TTC549 (cell line): ENCODE data around the gene RANBP3.

Experiments
- FAIRE-seq: peaks from 2 replicates; lab custom pipeline; 2012; peaks lifted over from hg19 to GRCh38; lab: Jason Lieb, UNC

Gene RANBP3

GRCh38 chr19:5925830-5926427 lies 52.0 kb downstream of the RANBP3 start:
- no peak for FAIRE-seq

GRCh38 chr19:5923356-5923755 lies 54.6 kb downstream of the RANBP3 start:
- no peak for FAIRE-seq

GRCh38 chr19:5922161-5922545 lies 55.8 kb downstream of the RANBP3 start:
- no peak for FAIRE-seq

- FAIRE-seq = no peak
These were observed 56.3 kb downstream of the RANBP3 start for GRCh38 chr19:5921516-5922160.

- FAIRE-seq = no peak
These were observed 59.4 kb downstream of the RANBP3 start for GRCh38 chr19:5918463-5919079.

- FAIRE-seq = no peak
These were observed 60.4 kb downstream of the RANBP3 start for GRCh38 chr19:5917431-5918107.

- no peak for FAIRE-seq
These were observed 61.7 kb downstream of the RANBP3 start for GRCh38 chr19:5916181-5916708.

GRCh38 chr19:5915782-5916165 lies 62.2 kb downstream of the RANBP3 start:
- no peak for FAIRE-seq

GRCh38 chr19:5914946-5915781 lies 62.8 kb downstream of the RANBP3 start:
- FAIRE-seq = no peak

- FAIRE-seq = no peak
These were observed 63.6 kb downstream of the RANBP3 start for GRCh38 chr19:5914358-5914774.

GRCh38 chr19:5913739-5914357 lies 64.1 kb downstream of the RANBP3 start, which contains the start of gene CAPS:
Gene CAPS, plus strand, starts transcription at chr19:5914254. Its CDS starts 153 bp downstream, at chr19:5914407.
- FAIRE-seq = no peak

- FAIRE-seq = no peak
These were observed 66.6 kb downstream of the RANBP3 start for GRCh38 chr19:5911366-5911765.

- FAIRE-seq = no peak
These were observed 67.4 kb downstream of the RANBP3 start for GRCh38 chr19:5910638-5910907.

- no peak for FAIRE-seq
These were observed 69.0 kb downstream of the RANBP3 start for GRCh38 chr19:5908773-5909442.

GRCh38 chr19:5907241-5907640 lies 70.7 kb downstream of the RANBP3 start:
- FAIRE-seq = no peak

GRCh38 chr19:5905114-5905778 lies 72.7 kb downstream of the RANBP3 start:
- FAIRE-seq = no peak

- peak; percentile 98 for FAIRE-seq
These were observed 73.4 kb downstream of the RANBP3 start, which contains the start of gene VMAC for GRCh38 chr19:5904352-5905113. Gene VMAC, plus strand, starts transcription at chr19:5904872. Its CDS starts 19 bp downstream, at chr19:5904891.

- no peak for FAIRE-seq
These were observed 74.2 kb downstream of the RANBP3 start, which contains the start of gene NDUFA11 for GRCh38 chr19:5903624-5904351. Gene NDUFA11, minus strand, starts transcription at chr19:5903790. Its CDS starts 82 bp downstream, at chr19:5903708.

GRCh38 chr19:5903056-5903623 lies 74.8 kb downstream of the RANBP3 start:
- FAIRE-seq = no peak
